GM10266 (cell line): ENCODE results near the gene MED17.

Experiments used
- DNase-seq: peaks from one replicate; pipeline ENCODE4 v3.0.0; 2012; ENCODE audit errors: extremely low spot score
- TF ChIP-seq, protein P1 (sequence below): IDR thresholded peaks from 2 replicates; pipeline ENCODE4 v1.5.1; 2012; ENCODE audit warnings: mild to moderate bottlenecking, low read depth; ENCODE audit not compliant: control insufficient read depth, insufficient read depth; ENCODE audit errors: missing control alignments

The MED17 gene

DNA sequence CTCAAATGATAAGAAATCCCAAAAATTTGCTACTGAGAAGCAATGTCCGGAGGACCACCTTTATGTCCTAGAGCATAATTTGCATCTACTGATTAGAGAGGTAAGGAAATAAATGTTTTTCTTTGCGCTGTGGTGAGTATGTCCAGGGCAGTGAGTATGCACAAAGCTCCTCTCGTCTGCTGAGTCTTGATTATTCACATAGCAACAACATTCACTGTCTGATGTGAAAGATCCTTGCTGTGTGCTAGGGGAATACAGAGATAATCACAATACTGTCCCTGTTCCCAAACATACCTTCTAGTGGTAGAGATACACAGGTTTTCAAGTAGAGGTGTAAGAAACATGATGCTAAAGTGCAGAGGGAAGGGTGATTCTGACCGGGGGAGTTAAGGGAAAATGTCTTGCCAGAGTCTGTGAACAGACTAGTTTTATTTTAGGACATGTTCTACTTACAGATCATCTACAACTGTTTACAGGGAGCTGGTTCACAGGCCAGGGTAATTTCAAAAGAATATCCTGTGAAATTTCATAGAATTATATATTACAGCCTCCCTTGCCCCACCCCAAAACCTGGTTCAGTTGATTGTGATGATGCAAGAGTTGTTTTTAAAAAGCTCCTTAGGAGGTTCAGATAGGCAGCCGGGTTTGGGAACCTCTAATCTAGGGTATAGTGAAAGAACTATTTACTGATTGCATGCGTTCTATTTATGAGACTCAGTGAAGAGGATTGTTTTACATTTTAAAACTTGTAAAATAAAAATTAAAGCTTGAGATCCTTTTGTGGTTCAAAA is 12.6 kb downstream of the MED17 start:
- DNase-seq: no peak
- TF ChIP-seq, protein P1, sequence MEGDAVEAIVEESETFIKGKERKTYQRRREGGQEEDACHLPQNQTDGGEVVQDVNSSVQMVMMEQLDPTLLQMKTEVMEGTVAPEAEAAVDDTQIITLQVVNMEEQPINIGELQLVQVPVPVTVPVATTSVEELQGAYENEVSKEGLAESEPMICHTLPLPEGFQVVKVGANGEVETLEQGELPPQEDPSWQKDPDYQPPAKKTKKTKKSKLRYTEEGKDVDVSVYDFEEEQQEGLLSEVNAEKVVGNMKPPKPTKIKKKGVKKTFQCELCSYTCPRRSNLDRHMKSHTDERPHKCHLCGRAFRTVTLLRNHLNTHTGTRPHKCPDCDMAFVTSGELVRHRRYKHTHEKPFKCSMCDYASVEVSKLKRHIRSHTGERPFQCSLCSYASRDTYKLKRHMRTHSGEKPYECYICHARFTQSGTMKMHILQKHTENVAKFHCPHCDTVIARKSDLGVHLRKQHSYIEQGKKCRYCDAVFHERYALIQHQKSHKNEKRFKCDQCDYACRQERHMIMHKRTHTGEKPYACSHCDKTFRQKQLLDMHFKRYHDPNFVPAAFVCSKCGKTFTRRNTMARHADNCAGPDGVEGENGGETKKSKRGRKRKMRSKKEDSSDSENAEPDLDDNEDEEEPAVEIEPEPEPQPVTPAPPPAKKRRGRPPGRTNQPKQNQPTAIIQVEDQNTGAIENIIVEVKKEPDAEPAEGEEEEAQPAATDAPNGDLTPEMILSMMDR: no peak

- no peak for DNase-seq
- TF ChIP-seq, protein P1: no peak
Measured at GRCh38 chr11:93801366-93801765, 17.3 kb downstream of the MED17 start.

GRCh38 chr11:93804879-93805278 is 20.8 kb downstream of the MED17 start:
- DNase-seq: no peak
- TF ChIP-seq, protein P1: no peak

DNA sequence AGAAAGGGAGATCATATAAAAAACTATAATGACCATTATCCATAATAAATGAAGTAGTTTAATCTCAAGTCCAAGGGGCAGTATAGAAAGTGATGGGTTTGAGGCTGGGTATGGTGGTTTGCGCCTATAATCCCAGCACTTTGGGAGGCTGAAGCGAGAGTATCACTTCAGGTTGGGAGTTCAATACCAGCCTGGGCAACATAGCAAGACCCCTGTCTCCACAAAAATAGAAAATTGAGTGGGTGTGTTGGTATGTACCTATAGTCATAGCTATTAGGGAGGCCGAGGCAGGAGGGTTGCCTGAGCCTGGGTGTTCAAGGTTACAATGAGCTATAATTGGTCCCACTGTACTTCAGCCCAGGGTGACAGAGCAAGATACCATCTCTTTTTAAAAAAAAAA is 23.9 kb downstream of the MED17 start:
- TF ChIP-seq, protein P1: no peak
- DNase-seq: no peak

DNA sequence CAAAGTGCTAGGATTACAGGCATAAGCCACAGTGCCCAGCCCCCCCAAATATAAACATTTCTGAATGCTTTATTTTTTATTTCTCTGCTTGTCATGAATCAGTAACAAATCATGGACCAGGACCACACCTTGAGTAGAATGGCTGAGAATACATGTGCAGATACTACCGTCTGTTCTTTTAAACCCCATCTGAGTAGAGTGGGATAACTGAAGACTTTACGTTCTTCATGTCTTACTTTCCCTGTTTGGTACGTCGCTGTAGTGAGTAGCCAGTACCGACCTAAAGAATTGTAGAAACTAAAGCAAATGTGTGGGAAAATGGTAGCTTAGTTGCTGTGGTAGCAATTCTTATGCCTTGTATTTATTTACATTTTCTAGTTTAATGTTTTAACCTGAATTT is 29.9 kb downstream of the MED17 start:
- TF ChIP-seq, protein P1: no peak
- DNase-seq: no peak

DNA sequence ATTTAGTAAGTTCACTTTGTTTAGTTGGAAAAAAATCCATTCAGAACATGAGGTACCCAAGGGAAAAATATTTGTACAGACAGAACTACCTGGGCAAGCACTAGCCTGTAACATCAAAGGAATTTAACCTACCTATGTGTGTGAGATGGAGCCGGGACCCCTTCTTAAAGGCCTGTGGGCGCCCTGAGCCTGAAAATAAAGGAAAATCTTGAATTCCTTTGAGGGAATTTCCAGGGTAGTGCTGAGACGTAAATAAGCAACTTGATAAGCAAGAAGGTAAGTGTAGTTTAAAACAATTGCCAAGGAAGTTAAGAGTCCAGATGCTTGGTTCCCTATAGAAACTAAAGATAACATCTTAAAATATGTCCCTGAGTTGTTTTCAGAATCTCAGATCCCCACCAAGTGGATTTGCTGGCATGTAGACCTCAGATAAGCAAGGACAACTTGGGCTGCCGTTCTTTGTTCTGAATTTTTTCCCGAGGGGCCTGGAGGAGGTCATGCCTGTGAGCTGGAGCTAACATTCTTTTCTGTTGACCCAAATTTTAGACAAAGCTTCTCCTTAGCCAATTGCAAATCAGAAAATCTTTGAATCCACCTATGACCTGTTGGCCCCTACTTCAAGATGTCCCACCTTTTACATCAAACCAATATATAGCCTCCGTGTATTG is 31.0 kb downstream of the MED17 start:
- TF ChIP-seq, protein P1: no peak
- DNase-seq: no peak

- TF ChIP-seq, protein P1: no peak
- DNase-seq: no peak
Measured at GRCh38 chr11:93817426-93818348, 33.6 kb downstream of the MED17 start.
